AG04450 (cell line): ENCODE results near the gene CCDC24. TPM values are rescaled to one million over a fixed set of nuclear protein-coding genes. Genes with fewer than 3 reads are reported as not detected.

ENCODE experiments used
- CTCF ChIA-PET: fragments of 300-600, 350-600 bp; formaldehyde crosslinking; extraction: SDS; loops from one replicate; lab custom pipeline; 2022; ENCODE audit warnings: antibody characterized with exemption, inconsistent platforms; lab: Charles Lee
- POLR2A ChIA-PET: fragments of 350-600 bp; formaldehyde crosslinking; extraction: SDS; loops from one replicate; lab custom pipeline; 2021; ENCODE audit warnings: antibody characterized with exemption, inconsistent platforms; lab: Yijun Ruan, JAX
- DNase-seq: peaks from one replicate; pipeline ENCODE4 v3.0.0-alpha.2; 2011; ENCODE audit warnings: low read depth, low spot score
- H3K27ac ChIP-seq: one replicate; pipeline ENCODE4 v1.5.1; 2012; ENCODE audit warnings: low read depth, low read length, control low read depth
- H3K27me3 ChIP-seq: one replicate; pipeline ENCODE4 v1.6.0; 2012; ENCODE audit warnings: low read length; ENCODE audit not compliant: control insufficient read depth, insufficient read depth
- H3K4me3 ChIP-seq: 2 replicates; pipeline ENCODE4 v1.5.1; 2011; ENCODE audit warnings: mild to moderate bottlenecking, low read depth, low read length, control low read depth
- H3K9me3 ChIP-seq: 2 replicates; pipeline ENCODE4 v1.5.1; 2012; ENCODE audit warnings: low read length; ENCODE audit not compliant: control insufficient read depth, insufficient read depth
- polyA plus RNA-seq: library from polyadenylated mRNA; depleted of rRNA; stranded (reverse); fragments of >200 nt; gene quantifications from 2 replicates; pipeline ENCODE4 v1.2.3, GENCODE V29; 2011
- TF ChIP-seq, protein P1 (sequence below): IDR thresholded peaks from 2 replicates; pipeline ENCODE4 v1.5.1; 2011; ENCODE audit warnings: low read depth, low read length, control low read depth, inconsistent platforms

CCDC24 gene
- polyA plus RNA-seq, 1 experiment = 1.1 TPM

DNA sequence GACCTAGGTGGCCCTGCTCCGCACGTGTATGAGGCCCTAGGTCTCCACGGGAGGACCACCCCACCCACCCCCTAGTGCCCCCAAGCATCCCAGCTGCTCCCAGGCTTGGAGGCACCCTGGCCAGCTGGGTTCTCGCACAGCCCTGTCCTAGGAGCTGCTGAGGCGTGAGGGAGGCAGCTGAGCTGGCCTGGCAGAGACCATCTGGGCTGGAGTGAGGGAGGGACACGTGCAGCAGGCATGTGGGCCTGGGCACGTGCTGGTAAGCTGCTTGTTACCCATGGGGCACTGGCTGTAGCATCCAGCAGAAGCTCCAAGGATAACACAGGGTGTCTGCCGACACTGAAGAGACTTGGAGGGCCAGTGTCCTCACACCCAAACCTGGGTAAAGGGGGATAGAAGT lies 29.8 kb downstream of the CCDC24 start:
- CTCF ChIA-PET = interaction anchor here (1.5 to 10.7 kb wide), 2 partner anchors 15 to 27 kb away, joined by 9 to 78 read pairs; no protein-coding TSS in a partner anchor

DNA sequence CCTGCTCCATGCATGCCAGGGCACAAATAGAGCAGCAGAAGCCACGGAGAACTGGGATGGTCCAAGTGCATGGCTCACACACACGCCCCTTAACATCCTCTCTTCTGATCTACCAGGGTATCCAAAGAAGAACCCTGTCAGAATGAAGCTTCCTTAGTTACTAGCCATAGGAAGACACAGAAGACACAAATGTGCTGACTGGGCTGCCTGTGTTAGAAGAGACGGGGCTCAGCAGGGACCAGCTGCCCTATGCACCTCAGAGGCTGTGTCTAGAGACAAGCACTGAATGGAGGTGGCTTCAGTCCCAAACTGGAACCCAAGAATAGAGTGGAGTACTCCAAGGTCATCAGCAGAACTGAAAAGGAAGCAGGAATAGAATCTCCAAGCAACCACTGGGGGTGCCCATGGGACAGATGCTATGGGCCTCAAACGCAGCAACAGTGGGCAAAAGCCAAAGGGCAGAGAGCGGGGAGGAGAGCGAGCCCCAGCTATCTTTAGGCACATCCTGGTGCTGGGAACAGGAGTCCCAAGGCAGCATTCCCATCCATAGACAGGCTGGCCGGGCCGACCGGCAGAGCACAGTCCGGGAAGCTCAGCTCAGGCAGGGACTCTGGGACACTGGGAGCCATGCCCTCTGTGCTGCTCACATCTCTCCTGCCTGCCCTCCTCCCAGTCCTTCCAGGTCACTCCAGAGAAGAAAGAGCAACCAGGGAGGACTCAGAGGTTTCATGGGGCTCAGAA lies 30.4 kb downstream of the CCDC24 start:
- POLR2A ChIA-PET = no interaction called here
- H3K9me3 ChIP-seq = no peaks in the 10 kb centered on the region; the same call in 1 of the 2 replicates
- DNase-seq = no peak
- no peaks in the 10 kb centered on the region for H3K27me3 ChIP-seq
- H3K27ac ChIP-seq = no peak overlapping the region
- CTCF ChIA-PET = interaction anchor here (0.5 to 10.7 kb wide), 3 partner anchors 9 to 26 kb away, joined by 3 to 78 read pairs (median 9); partner anchors contain the start of gene SLC6A9
- no peak overlapping the region for H3K4me3 ChIP-seq
- TF ChIP-seq, protein P1, sequence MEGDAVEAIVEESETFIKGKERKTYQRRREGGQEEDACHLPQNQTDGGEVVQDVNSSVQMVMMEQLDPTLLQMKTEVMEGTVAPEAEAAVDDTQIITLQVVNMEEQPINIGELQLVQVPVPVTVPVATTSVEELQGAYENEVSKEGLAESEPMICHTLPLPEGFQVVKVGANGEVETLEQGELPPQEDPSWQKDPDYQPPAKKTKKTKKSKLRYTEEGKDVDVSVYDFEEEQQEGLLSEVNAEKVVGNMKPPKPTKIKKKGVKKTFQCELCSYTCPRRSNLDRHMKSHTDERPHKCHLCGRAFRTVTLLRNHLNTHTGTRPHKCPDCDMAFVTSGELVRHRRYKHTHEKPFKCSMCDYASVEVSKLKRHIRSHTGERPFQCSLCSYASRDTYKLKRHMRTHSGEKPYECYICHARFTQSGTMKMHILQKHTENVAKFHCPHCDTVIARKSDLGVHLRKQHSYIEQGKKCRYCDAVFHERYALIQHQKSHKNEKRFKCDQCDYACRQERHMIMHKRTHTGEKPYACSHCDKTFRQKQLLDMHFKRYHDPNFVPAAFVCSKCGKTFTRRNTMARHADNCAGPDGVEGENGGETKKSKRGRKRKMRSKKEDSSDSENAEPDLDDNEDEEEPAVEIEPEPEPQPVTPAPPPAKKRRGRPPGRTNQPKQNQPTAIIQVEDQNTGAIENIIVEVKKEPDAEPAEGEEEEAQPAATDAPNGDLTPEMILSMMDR = no peak

More for the DNA sequence above, 29.8 kb downstream of the CCDC24 start:
- no peak for DNase-seq
- Histone ChIP-seq H3K27ac (no peak overlapping the region), H3K27me3 (no peaks in the 10 kb centered on the region), H3K4me3 (no peak overlapping the region), H3K9me3 (no peaks in the 10 kb centered on the region; the same call in 1 of the 2 replicates)
- POLR2A ChIA-PET = no interaction called here
- TF ChIP-seq, protein P1 = no peak

DNA sequence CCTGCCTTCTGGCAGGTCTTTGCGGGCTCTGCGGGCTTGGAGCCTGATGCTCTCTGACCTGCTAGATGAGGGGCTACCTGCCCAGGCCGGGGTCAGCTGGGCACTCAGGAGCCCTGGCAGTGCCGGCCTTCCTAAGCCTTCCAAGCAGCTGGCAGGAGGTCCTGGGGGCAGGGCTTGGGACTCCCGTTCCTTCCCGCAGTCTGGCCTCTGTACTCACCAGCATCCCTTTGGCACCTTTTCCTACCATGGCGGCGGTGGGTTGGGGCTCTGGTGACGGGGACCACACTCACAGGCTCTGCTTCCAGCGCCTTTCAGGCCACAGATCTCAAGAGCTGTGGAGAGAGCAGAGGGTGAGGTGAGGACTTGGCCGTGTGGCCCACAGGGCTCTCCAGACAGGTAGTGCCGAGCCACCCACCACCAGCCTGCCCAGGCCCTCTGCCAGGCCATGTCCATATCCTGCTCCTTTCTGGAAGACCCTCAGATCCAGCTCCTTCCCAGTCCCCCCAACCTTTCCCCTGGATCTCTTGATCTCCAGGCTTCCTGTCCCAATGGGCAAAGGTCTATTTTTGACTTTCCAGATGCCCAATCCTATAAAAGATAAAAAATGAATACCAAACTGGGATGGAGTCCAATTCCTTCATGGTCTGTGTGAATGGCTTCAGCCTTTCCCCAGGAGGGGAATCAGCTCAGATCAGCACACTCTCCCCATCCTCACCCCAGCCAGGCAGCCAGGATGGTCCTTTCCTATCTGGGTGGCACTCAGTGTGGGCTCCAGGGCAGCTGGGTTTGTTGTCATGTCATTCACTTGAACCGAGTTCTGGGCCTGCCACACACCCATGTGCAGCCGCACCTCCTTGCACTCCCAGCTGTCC lies 32.9 kb downstream of the CCDC24 start:
- no peaks in the 10 kb centered on the region; the same call in 1 of the 2 replicates for H3K9me3 ChIP-seq
- H3K27ac ChIP-seq = no peak overlapping the region
- H3K4me3 ChIP-seq = no peak overlapping the region
- TF ChIP-seq, protein P1 = no peak
- ChIA-PET CTCF (interaction anchor here (10.7 kb wide), 1 partner anchor 19 kb away, joined by 78 read pairs; no protein-coding TSS in a partner anchor), POLR2A (no interaction called here)
- no peak for DNase-seq
- H3K27me3 ChIP-seq = no peaks in the 10 kb centered on the region

DNA sequence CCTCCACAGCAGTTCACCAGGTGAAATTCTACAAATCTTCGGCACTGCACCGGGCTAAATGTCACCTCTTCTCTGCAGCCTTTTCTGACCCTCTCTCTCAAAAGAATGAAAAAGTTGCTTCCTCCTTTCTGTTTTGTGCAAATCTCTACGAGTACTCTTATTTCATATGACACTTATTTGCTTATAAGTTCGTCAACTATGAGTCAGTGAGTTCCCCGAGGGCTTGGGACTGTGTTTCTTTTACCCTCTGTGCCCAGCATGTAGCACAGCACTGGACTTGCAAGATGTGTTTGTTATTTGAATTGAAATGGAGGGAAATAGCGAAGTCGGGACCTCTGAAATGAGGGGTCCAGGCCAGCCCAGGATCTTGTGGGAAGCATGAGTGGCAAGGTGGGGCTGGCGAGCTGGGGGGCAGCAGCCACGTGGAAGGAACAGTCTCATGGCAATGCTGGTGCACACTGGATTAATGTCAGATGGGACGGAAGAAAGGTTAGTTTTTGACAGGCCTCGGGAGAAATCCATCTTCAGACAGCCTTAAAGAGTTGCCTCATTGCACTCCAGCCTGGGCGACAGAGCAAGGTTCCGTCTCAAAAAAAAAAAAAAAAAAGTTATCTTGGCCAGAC lies 33.6 kb downstream of the CCDC24 start:
- no peak for DNase-seq
- Histone ChIP-seq H3K9me3 (no peaks in the 10 kb centered on the region), H3K4me3 (no peak overlapping the region), H3K27me3 (no peaks in the 10 kb centered on the region), H3K27ac (no peak overlapping the region)
- TF ChIP-seq, protein P1 = no peak
- ChIA-PET CTCF (interaction anchor here (10.7 kb wide), 1 partner anchor 19 kb away, joined by 78 read pairs; no protein-coding TSS in a partner anchor), POLR2A (no interaction called here)
